Stimulated activated CD4-positive, alpha-beta T cell treated with anti-CD3 and anti-CD28 coated beads, Interleukin-2, amount 100 ng/mL, for 4 hours (primary cell): ENCODE measurements around the gene CNGA3.
"Not testable (repeated sequence)": the region's sequence is repeated elsewhere in the genome, so short reads cannot be mapped to it uniquely, and the experiment has no call there.

Experiments
- DNase-seq: peaks from one replicate; pipeline ENCODE4 v3.0.0-alpha.2; 2020; ENCODE audit warnings: low read depth

CNGA3 gene

DNA sequence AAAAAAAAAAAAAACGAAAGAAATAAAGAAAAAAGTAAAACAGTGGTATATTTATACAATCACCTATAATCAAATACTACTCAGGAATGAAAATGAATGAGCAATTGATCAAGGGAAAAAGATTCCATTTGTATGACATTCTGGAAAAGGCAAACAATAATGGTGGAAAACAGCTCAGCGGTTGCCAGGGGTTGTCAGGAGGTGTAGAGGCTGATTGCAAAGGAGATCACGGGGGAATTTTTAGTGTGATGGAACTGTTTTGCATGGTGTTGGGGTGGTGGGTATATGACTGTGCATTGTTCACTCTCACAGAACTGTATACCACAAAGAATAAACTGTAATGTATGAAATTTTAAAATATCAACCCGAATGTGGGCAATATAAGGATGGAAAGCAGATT lies 52.9 kb downstream of the CNGA3 start:
- no peak for DNase-seq

DNA sequence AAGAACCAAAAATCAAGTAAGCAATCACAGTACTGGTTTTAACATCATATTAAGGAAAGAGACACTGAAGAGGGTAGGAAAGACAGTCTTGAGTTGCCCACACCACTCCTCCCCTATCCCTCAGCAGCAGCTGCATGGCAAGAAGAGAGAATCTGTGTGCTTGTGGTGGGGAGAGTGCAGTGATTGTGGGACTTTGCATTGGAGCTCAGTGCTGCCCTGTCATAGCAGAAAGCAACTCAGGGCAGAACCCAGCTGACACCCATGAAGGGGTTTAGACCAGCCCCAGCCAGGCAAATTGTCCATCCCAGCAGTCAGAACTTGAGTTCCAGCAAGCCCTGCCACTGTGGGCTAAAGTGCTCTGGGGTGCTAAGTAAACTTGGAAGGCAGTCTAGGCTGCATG lies 57.6 kb downstream of the CNGA3 start:
- no peak for DNase-seq

GRCh38 chr2:98404556-98405250 lies 58.4 kb downstream of the CNGA3 start:
- no peak for DNase-seq

- no peak for DNase-seq
These were observed 59.0 kb downstream of the CNGA3 start for GRCh38 chr2:98405301-98405700.

- no peak for DNase-seq
These were observed 61.9 kb downstream of the CNGA3 start for GRCh38 chr2:98408155-98408554.

DNA sequence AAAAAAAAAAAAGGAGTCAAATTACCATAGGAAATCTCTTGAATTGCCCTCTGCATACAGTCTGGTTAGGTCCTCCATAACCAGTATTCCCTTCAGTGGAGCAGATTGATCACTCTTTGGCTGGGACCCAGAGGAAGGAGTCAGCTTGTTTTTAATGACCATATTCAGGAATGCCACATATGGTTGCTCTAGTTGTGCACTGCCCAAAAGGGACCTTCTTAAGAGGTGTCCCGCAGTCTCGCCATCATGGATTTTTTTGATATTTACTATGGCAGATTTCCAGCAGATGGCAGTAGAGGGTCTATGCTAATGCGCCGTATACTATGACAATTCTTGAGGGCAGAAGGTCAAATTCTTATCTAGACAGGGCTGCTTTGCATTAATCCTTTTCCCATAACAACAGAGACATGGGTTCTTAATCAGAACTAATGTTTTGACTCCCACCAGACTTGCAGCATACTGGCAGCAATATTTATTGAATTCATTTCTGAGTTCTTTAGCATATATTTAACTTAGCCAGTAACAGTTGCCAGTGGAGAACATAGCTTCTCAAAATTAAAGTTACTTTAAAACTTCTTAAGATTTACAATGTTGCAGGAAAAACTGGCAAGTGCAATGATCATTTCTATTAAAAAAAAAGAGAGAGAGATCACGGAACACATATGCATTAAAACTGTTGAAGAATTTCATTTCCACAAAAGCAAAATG lies 66.6 kb downstream of the CNGA3 start:
- peak; percentile 28 for DNase-seq

DNA sequence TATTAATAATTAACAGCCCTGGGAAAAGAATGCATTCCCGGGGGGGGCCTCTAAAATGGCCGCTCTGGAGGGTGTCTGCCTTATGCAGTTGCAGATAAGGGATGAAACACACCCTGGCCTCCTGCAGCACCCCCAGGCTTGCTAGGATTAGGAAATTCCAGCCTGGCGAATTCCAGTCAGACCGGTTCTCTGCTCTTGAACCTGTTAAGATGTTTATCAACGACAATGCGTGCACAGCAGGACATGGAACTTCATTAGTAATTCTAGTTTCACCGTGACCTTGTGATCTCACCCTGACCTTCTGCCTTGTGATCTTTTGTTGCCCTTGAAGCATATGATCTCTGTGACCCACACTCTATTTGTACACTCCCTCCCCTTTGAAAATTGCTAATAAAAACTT lies 68.0 kb downstream of the CNGA3 start:
- not testable (repeated sequence) for DNase-seq

DNA sequence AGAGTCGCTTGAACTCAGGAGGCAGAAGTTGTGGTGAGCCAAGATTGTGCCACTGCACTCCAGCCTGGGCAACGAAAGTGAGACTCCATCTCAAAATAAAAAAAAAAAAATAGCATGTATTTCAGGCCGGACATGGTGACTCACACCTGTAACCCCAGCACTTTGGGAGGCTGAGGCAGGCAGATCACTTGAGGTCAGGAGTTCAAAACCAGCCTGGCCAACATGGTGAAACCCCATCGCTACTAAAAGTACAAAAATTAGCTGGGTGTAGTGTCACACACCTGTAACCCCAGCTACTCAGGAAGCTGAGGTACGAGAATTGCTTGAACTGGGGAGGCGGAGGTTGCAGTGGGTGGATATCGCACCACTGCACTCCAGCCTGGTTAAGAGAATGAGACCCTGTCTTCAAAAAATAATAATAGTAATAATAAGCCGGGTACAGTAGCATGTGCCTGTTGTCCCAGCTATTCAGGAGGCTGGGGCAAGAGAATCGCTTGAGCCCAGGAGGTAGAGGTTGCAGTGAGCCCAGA lies 69.5 kb downstream of the CNGA3 start:
- DNase-seq = not testable (repeated sequence)

- DNase-seq = no peak
These were observed 70.3 kb downstream of the CNGA3 start for GRCh38 chr2:98416383-98417159.

GRCh38 chr2:98419544-98419943 lies 73.3 kb downstream of the CNGA3 start:
- DNase-seq = no peak

DNA sequence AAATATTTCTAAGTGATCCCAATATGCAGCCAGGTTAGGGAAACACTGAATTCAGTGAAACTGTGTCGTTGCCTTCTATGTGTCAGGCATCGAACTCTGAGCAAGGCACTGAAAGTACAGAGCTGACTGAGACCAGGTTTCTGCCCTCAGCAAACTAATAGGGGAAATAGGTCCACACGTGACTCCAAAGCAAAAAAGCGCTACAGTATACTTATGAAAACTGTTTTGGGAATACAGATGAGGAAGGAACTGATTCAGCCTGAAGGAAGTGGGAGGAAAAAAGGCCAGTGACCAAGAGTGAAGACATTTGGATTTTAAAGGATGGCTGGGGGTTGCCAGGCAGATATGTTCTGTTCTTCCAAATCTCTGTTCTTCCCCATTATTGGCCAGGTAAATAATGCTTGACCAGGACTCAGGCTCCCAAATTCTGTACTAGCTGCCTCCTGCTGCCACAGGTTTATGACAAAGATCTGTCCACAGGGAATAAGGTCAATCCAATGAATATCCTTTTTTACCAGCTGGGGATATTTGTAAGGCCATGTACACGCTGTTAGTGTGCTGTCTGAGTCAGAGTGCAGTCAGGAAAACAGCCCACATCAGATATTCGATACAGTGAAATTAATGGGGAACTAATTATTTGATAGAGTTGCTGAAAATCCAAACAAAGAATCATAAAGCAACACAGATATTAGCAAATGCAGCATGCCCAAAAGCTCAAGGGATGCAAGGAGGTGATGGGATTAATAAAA lies 73.9 kb downstream of the CNGA3 start:
- DNase-seq = no peak

DNA sequence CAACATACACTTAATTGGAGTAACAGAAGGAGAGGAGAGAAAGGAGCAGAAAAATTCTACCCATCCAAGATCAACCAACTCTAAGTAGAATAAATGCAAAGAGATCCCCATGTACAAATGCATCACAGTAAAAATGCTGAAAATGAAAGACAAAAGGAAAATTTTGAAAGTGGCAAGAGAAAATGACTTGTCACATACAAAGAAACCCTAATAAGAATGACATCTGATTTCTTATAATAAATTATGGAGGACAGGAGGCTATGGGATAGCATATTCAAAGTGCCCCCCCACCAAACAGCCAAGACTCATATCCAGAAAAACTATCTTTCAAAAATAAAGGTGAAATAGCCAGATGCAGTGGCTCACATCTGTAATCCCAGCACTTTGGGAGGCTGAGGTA lies 76.2 kb downstream of the CNGA3 start:
- no peak for DNase-seq

DNA sequence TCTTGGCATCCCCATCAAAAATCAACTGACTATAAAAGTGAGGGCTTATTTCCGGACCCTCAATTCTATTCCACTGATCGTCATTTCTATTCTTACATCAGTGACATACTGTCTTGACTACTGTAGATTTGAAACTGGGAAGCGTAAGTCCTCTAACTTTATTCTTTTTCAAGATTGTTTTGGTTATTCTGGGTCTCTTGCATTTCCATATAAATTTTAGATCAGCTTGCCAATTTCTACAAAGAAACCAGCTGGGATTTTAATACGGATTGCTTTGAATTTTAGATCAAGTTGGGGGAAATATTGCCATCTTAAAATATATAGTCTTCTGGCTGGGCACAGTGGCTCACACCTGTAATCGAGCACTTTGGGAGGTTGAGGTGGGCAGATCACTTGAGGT lies 80.5 kb downstream of the CNGA3 start:
- DNase-seq = no peak

- DNase-seq = no peak
These were observed 85.9 kb downstream of the CNGA3 start for GRCh38 chr2:98432145-98432544.

DNA sequence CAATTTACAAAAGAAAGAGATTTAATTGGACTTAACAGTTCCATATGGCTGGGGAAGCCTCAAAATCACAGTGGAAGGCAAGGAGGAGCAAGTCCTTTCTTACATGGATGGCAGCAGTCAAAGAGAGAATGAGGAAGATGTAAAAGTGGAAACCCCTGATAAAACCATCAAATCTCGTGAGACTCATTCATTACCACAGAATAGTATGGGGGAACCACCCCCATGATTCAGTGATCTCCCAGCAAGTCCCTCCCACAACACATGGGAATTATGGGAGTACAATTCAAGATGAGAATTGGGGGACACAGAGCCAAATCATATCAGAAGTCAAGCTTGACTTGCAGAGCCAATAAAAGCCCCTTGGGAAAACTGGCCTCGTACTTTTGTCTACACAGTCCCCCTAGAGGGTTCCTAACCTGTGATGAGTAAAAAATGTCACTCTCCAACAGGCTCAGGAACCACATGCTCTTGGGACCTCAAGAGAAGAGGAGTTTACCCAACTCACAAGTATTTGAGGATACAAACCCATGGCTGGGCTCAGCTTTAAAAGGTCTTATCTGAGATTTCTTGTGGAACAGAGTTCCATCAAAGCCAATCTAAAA lies 87.2 kb downstream of the CNGA3 start:
- no peak for DNase-seq

GRCh38 chr2:98434492-98434891 lies 88.2 kb downstream of the CNGA3 start:
- no peak for DNase-seq

DNA sequence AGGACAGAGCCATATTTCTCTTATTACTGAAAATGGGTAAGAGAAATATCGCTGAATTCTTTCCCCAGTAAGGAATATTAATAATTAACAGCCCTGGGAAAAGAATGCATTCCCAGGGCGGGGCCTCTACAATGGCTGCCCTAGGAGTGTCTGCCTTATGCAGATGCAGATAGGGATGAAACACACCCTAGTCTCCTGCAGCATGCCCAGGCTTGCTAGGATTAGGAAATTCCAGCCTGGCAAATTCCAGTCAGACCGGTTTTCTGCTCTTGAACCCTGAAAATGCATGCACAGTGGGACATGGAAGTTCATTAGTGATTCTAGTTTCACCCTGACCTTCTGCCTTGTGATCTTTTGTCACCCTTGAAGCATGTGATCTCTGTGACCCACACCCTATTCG lies 89.4 kb downstream of the CNGA3 start:
- DNase-seq = not testable (repeated sequence)

GRCh38 chr2:98436734-98437133 lies 90.5 kb downstream of the CNGA3 start:
- no peak for DNase-seq

- DNase-seq = no peak
These were observed 92.2 kb downstream of the CNGA3 start for GRCh38 chr2:98438190-98439133.

GRCh38 chr2:98441706-98442450 lies 95.6 kb downstream of the CNGA3 start:
- DNase-seq = no peak
